ENCODE data around the gene ZKSCAN8.

The ZKSCAN8 gene

GRCh38 chr6:28140616-28141015, 1.1 kb upstream of the ZKSCAN8 start:
- DNase-seq: no peak

GRCh38 chr6:28142446-28142845, 763 bp downstream of the ZKSCAN8 start:
- DNase-seq: no peak

- no peak for DNase-seq
Measured at GRCh38 chr6:28145231-28145630, 3.5 kb downstream of the ZKSCAN8 start.

GRCh38 chr6:28152531-28152930, 10.8 kb downstream of the ZKSCAN8 start:
- no peak for DNase-seq

GRCh38 chr6:28153546-28153945, 11.9 kb downstream of the ZKSCAN8 start:
- DNase-seq: no peak

- no peak for DNase-seq
Measured at GRCh38 chr6:28154357-28154756, 12.7 kb downstream of the ZKSCAN8 start.

- DNase-seq: no peak
Measured at GRCh38 chr6:28158318-28158717, 16.6 kb downstream of the ZKSCAN8 start.

GRCh38 chr6:28159029-28159607, 17.4 kb downstream of the ZKSCAN8 start:
- no peak for DNase-seq

- DNase-seq: no peak
Measured at GRCh38 chr6:28160233-28160632, 18.6 kb downstream of the ZKSCAN8 start.

- peak; percentile 87 for DNase-seq
Measured at GRCh38 chr6:28161410-28162079, 19.9 kb downstream of the ZKSCAN8 start.

- DNase-seq: no peak
Measured at GRCh38 chr6:28165563-28165962, 23.9 kb downstream of the ZKSCAN8 start.

GRCh38 chr6:28167068-28167467, 25.4 kb downstream of the ZKSCAN8 start:
- DNase-seq: no peak

GRCh38 chr6:28167926-28168325, 26.2 kb downstream of the ZKSCAN8 start:
- DNase-seq: no peak

- no peak for DNase-seq
Measured at GRCh38 chr6:28171271-28171670, 29.6 kb downstream of the ZKSCAN8 start.

GRCh38 chr6:28172006-28172405, 30.3 kb downstream of the ZKSCAN8 start:
- DNase-seq: no peak

- DNase-seq: no peak
Measured at GRCh38 chr6:28176373-28176772, 34.7 kb downstream of the ZKSCAN8 start.

- no peak for DNase-seq
Measured at GRCh38 chr6:28182255-28182654, 40.6 kb downstream of the ZKSCAN8 start.

GRCh38 chr6:28188111-28188979, 46.7 kb downstream of the ZKSCAN8 start:
- no peak for DNase-seq

- no peak for DNase-seq
Measured at GRCh38 chr6:28200020-28200419, 58.3 kb downstream of the ZKSCAN8 start.

- DNase-seq: no peak
Measured at GRCh38 chr6:28203201-28203600, 61.5 kb downstream of the ZKSCAN8 start.

GRCh38 chr6:28205879-28206278, 64.2 kb downstream of the ZKSCAN8 start:
- DNase-seq: no peak

- no peak for DNase-seq
Measured at GRCh38 chr6:28206527-28206926, 64.8 kb downstream of the ZKSCAN8 start.

GRCh38 chr6:28206928-28207509, 65.3 kb downstream of the ZKSCAN8 start:
- no peak for DNase-seq
